ENCODE measurements around the gene DOLK.

DNA sequence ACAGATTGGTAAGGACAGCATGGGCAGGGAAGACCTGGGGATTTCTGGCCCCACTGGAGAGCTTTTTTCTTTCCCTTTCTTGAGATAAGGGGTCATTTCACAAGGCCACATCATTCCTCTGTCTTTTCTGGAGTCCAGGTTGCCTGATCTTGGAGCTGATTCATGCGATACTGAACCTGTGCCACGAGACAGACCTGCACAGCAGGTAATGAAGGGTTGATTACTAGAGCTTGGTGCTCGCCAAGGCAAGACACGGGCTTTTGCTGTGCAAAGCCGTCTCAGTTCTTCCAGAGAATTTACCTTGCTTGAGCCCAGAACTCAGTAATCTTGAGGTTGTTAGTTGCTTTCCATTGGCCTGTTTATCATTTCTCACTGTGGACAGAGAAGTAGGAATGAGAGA is 39.3 kb upstream of the DOLK start:
- TF ChIP-seq, protein P1, sequence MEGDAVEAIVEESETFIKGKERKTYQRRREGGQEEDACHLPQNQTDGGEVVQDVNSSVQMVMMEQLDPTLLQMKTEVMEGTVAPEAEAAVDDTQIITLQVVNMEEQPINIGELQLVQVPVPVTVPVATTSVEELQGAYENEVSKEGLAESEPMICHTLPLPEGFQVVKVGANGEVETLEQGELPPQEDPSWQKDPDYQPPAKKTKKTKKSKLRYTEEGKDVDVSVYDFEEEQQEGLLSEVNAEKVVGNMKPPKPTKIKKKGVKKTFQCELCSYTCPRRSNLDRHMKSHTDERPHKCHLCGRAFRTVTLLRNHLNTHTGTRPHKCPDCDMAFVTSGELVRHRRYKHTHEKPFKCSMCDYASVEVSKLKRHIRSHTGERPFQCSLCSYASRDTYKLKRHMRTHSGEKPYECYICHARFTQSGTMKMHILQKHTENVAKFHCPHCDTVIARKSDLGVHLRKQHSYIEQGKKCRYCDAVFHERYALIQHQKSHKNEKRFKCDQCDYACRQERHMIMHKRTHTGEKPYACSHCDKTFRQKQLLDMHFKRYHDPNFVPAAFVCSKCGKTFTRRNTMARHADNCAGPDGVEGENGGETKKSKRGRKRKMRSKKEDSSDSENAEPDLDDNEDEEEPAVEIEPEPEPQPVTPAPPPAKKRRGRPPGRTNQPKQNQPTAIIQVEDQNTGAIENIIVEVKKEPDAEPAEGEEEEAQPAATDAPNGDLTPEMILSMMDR (IDR thresholded peaks at IDR 0.05 in 8 of 11, conservative IDR thresholded peaks at IDR 0.05 in 3 of 11): no peak
- TF ChIP-seq POLR2A (IDR thresholded peaks at IDR 0.05) (no peak), POLR2AphosphoS5 (IDR thresholded peaks at IDR 0.05) (no peak)

Data from spleen (tissue), 7 donors.